Liver (tissue), 9 donors: ENCODE measurements around the gene GALNT10. TPM values are rescaled to one million over a fixed set of nuclear protein-coding genes. Genes with fewer than 3 reads are reported as not detected.

ENCODE experiments used
- DNase-seq: peaks from one replicate; pipeline ENCODE4 v3.0.0-alpha.2; 2017; ENCODE audit warnings: low spot score
- H3K27ac ChIP-seq, 2 donors: one replicate each; pipeline ENCODE4 v1.7.0; 2013; ENCODE audit warnings: inconsistent platforms in 2 of 2, low read length in 2 of 2, control low read depth in 1 of 2, low read depth in 1 of 2, mild to moderate bottlenecking in 1 of 2
- H3K27me3 ChIP-seq, 4 donors: one replicate each; pipeline versions ENCODE4 v1.6.1 to v1.7.0; 2013; ENCODE audit warnings: low read length in 3 of 4, inconsistent platforms in 1 of 4, mild to moderate bottlenecking in 1 of 4, moderate library complexity in 1 of 4; ENCODE audit not compliant: control insufficient read depth in 4 of 4, insufficient read depth in 4 of 4
- H3K36me3 ChIP-seq, 4 donors: one replicate each; pipeline versions ENCODE4 v1.6.1 to v1.7.0; 2013; ENCODE audit warnings: low read length in 3 of 4, mild to moderate bottlenecking in 3 of 4, low read depth in 1 of 4, moderate library complexity in 1 of 4; ENCODE audit not compliant: control insufficient read depth in 4 of 4, insufficient read depth in 3 of 4
- H3K4me1 ChIP-seq, 4 donors: one replicate each; pipeline versions ENCODE4 v1.6.1 to v1.7.0; 2013; ENCODE audit warnings: low read length in 3 of 4, mild to moderate bottlenecking in 3 of 4, moderate library complexity in 1 of 4; ENCODE audit not compliant: control insufficient read depth in 4 of 4, insufficient read depth in 4 of 4
- H3K4me3 ChIP-seq, 3 donors: one replicate each; pipeline versions ENCODE4 v1.6.1 to v1.7.0; 2013; ENCODE audit warnings: low read length in 3 of 3, control low read depth in 1 of 3, low read depth in 1 of 3, mild to moderate bottlenecking in 1 of 3
- H3K9ac ChIP-seq, 2 donors: one replicate each; pipeline ENCODE4 v1.7.0; 2013; ENCODE audit warnings: low read length in 2 of 2, mild to moderate bottlenecking in 2 of 2, moderate library complexity in 2 of 2, control low read depth in 1 of 2, low read depth in 1 of 2
- H3K9me3 ChIP-seq, 4 donors: one replicate each; pipeline versions ENCODE4 v1.6.1 to v1.7.0; 2013; ENCODE audit warnings: low read length in 3 of 4; ENCODE audit not compliant: control insufficient read depth in 4 of 4
- FOXA1 ChIP-seq: IDR thresholded peaks from 2 replicates; pipeline ENCODE4 v1.6.1; 2016; ENCODE audit warnings: antibody characterized with exemption
- GABPA ChIP-seq, 2 donors: IDR thresholded peaks in 1 of 2; conservative IDR thresholded peaks in 1 of 2; 2 replicates each; pipeline ENCODE4 v1.6.1; 2016; ENCODE audit warnings: antibody characterized with exemption in 2 of 2, mild to moderate bottlenecking in 1 of 2, moderate library complexity in 1 of 2
- HNF4A ChIP-seq, 2 donors: conservative IDR thresholded peaks; 2 replicates each; pipeline ENCODE4 v1.6.1; 2016; ENCODE audit warnings: antibody characterized with exemption in 2 of 2, mild to moderate bottlenecking in 2 of 2
- HNF4G ChIP-seq: IDR thresholded peaks from 2 replicates; pipeline ENCODE4 v1.6.1; 2016; ENCODE audit warnings: antibody characterized with exemption
- JUND ChIP-seq, 2 donors: IDR thresholded peaks; 2 replicates each; pipeline ENCODE4 v1.6.1; 2016; ENCODE audit warnings: antibody characterized with exemption in 2 of 2
- RAD21 ChIP-seq, 2 donors: IDR thresholded peaks; 2 replicates each; pipeline ENCODE4 v1.6.1; 2016; ENCODE audit warnings: antibody characterized with exemption in 2 of 2, mild to moderate bottlenecking in 2 of 2
- RXRA ChIP-seq, 2 donors: IDR thresholded peaks; 2 replicates each; pipeline ENCODE4 v1.6.1; 2017 to 2018; ENCODE audit warnings: antibody characterized with exemption in 2 of 2, mild to moderate bottlenecking in 1 of 2
- SP1 ChIP-seq: IDR thresholded peaks from 2 replicates; pipeline ENCODE4 v1.6.1; 2018; ENCODE audit warnings: antibody characterized with exemption, mild to moderate bottlenecking
- TAF1 ChIP-seq: conservative IDR thresholded peaks from 2 replicates; pipeline ENCODE4 v1.6.1; 2016; ENCODE audit warnings: antibody characterized with exemption, mild to moderate bottlenecking
- YY1 ChIP-seq: IDR thresholded peaks from 2 replicates; pipeline ENCODE4 v1.6.1; 2016; ENCODE audit warnings: antibody characterized with exemption, mild to moderate bottlenecking
- WGBS: extraction: QIAGEN DNeasy Blood & Tissue Kit; methylation state at CpG from one replicate; pipeline ENCODE4 v1.1.7; 2013; 5-methylcytosine and 5-hydroxymethylcytosine counted together
- polyA plus RNA-seq, 2 donors: library from polyadenylated mRNA; stranded (reverse) in 1 of 2; unstranded in 1 of 2; fragments of 200-250 nt in 1 of 2; fragments of >200 nt in 1 of 2; fragmentation: Nextera tagmentation in 1 of 2; extraction: Ambion mirVana in 1 of 2; gene quantifications; one replicate each; pipeline versions ENCODE4 v1.2.1 to v1.2.3, GENCODE V29; 2013 to 2015
- total RNA-seq, 2 donors: library from RNA; depleted of rRNA; stranded (reverse); fragments of >200 nt; gene quantifications; one replicate each; pipeline ENCODE4 v1.2.3, GENCODE V29; 2014
- TF ChIP-seq, protein P1 (sequence below): IDR thresholded peaks from 2 replicates; pipeline ENCODE4 v1.6.1; 2016; ENCODE audit warnings: antibody characterized with exemption
- TF ChIP-seq, protein P2 (sequence below): IDR thresholded peaks from 2 replicates; pipeline ENCODE4 v1.6.1; 2016; ENCODE audit warnings: antibody characterized with exemption
- TF ChIP-seq, protein P3 (sequence below): IDR thresholded peaks from 2 replicates; pipeline ENCODE4 v1.6.1; 2016; ENCODE audit warnings: antibody characterized with exemption
- donor health status: healthy.
- donor health status: healthy.
- donor health status: healthy.
- donor health status: healthy.
- donor health status: healthy.

GALNT10 gene
- total and polyA plus RNA-seq, 4 donors, result 1.1 to 17.8 (median 5.3) TPM

DNA sequence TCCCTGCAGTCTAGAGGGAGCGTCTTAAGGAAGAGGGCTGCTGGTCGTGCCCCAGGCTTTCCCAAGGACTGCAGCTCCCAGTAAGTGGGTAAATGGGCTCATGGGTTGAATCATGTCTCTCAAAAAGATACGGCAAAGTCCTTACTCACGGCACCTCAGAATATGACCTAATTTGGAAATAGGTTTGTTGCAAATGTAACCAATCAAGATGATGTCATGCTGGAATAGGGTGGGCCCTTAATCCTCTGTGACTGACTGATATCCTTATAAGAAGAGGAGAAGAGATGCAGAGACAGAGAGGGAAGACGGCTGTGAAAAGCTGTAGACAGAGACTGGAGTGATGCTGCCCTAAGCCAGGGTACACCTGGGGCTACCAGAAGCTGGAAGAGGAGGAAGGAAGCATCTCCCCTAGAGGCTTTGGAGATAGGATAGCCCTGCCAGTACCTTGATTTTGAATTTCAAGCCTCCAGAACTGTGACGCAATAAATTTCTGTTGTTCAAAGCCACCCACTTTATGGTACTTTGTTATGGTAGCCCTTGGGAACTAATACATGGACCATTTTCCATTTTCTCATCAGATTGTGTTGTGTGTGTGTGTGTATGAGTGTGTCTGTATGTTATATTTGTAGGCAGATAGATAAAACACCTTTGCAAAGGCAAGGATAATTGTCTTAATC is 15.0 kb downstream of the GALNT10 start (continued):
- TF ChIP-seq, protein P1, sequence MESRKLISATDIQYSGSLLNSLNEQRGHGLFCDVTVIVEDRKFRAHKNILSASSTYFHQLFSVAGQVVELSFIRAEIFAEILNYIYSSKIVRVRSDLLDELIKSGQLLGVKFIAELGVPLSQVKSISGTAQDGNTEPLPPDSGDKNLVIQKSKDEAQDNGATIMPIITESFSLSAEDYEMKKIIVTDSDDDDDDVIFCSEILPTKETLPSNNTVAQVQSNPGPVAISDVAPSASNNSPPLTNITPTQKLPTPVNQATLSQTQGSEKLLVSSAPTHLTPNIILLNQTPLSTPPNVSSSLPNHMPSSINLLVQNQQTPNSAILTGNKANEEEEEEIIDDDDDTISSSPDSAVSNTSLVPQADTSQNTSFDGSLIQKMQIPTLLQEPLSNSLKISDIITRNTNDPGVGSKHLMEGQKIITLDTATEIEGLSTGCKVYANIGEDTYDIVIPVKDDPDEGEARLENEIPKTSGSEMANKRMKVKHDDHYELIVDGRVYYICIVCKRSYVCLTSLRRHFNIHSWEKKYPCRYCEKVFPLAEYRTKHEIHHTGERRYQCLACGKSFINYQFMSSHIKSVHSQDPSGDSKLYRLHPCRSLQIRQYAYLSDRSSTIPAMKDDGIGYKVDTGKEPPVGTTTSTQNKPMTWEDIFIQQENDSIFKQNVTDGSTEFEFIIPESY, result no peak
- TF ChIP-seq, protein P2, sequence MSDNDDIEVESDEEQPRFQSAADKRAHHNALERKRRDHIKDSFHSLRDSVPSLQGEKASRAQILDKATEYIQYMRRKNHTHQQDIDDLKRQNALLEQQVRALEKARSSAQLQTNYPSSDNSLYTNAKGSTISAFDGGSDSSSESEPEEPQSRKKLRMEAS, result no peak
- TF ChIP-seq HNF4G, result no peak

DNA sequence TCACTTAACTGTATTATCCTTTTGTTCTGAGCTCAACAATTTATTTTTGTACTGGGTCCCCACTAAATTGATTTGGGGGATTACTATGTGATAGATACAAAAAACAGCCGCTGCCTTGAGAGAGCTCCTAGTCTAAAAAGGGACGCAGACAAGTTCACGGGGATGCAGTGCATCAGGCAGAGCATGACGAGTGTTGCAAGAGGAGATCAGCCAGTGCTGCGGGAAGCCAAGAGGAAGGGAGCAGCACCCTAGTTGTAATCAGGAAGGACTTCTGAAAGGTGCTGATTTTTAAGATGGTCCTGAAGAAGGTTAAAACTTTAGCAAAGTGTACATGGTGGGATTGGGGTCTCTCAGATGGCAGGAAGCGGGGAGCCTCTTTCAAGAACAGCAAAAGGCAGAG is 15.8 kb downstream of the GALNT10 start:
- Histone ChIP-seq H3K4me1 (peaks cover 0 to 7% (median 1%) of the 10 kb centered on the region in 4 donors), H3K27ac (no peak overlapping the region), H3K9me3 (no peaks in the 10 kb centered on the region), H3K27me3 (no peaks in the 10 kb centered on the region), H3K4me3 (no peak overlapping the region), H3K36me3 (no peaks in the 10 kb centered on the region), H3K9ac (no peak overlapping the region)
- no peak for DNase-seq
- no peak for TF ChIP-seq GABPA (IDR thresholded peaks at IDR 0.05 in 1 of 2, conservative IDR thresholded peaks at IDR 0.05 in 1 of 2)
- no peak for TF ChIP-seq TAF1
- TF ChIP-seq YY1, result no peak
- no peak for TF ChIP-seq SP1
- no peak for TF ChIP-seq HNF4A (conservative IDR thresholded peaks at IDR 0.05)
- TF ChIP-seq, protein P2, result no peak
- TF ChIP-seq, protein P3, sequence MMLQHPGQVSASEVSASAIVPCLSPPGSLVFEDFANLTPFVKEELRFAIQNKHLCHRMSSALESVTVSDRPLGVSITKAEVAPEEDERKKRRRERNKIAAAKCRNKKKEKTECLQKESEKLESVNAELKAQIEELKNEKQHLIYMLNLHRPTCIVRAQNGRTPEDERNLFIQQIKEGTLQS, result no peak
- TF ChIP-seq HNF4G, result no peak
- TF ChIP-seq RXRA (IDR thresholded peaks at IDR 0.05), result no peak
- 93% methylated on average over 6 of the region's 6 CpGs for WGBS

DNA sequence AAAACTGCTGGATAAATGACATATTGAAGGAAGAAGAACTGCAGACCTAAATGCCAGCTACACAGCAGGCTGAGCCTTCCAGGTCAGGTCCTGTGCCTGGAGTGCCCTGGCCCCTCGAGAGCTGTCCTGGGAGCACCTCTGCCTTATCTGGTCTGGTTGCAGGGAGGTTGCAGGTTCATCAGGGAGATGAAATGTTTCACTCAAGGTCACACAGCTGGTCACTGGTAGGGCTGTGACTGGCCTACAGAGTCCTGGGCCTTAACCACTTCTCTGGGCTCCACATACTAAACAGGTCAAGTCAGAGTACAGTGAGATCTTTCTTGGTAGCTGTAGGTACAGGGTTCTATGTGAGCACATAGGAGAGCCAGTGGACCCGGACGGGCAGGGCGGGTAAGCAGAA is 16.7 kb downstream of the GALNT10 start:
- Histone ChIP-seq H3K9ac (no peak overlapping the region), H3K27ac (no peak overlapping the region), H3K4me3 (no peak overlapping the region), H3K36me3 (no peaks in the 10 kb centered on the region), H3K9me3 (no peaks in the 10 kb centered on the region), H3K27me3 (no peaks in the 10 kb centered on the region), H3K4me1 (peaks cover 0 to 7% (median 1%) of the 10 kb centered on the region in 4 donors)
- no peak for DNase-seq
- 92% methylated on average over 4 of the region's 4 CpGs for WGBS
- TF ChIP-seq FOXA1, result no peak
- TF ChIP-seq HNF4A (conservative IDR thresholded peaks at IDR 0.05), result no peak
- TF ChIP-seq JUND (IDR thresholded peaks at IDR 0.05), result no peak
- TF ChIP-seq RAD21 (IDR thresholded peaks at IDR 0.05), result no peak
- TF ChIP-seq, protein P2, result no peak
- TF ChIP-seq, protein P3, result no peak
- TF ChIP-seq GABPA (IDR thresholded peaks at IDR 0.05 in 1 of 2, conservative IDR thresholded peaks at IDR 0.05 in 1 of 2), result no peak
- no peak for TF ChIP-seq TAF1
- TF ChIP-seq HNF4G, result no peak
- TF ChIP-seq YY1, result no peak
